ENCODE data around the gene LIPG.
"Not testable (repeated sequence)": the region's sequence is repeated elsewhere in the genome, so short reads cannot be mapped to it uniquely, and the experiment has no call there.

Gene LIPG

DNA sequence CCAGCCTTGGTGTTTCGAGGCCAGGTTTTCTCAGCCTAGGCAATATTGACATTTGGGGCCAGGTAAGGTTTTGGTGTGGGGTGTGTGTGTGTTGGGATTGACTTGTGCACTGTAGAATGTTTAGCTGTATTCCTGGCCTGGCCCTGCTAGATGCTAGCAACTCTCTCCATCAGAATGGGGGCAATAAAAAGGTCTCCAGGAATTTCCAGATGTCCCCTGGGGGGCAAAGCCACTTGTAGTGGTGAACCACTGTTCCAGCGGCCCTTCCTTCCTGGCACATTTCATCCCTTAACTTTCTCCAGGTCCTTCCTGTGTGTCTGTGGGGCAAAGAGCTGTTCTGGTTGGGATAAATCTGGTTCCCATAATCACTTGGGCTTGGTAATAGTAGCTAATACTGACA is 12.0 kb downstream of the LIPG start:
- no peak for DNase-seq (ENCODE audit: low read depth)

- DNase-seq (ENCODE audit: low read depth): not testable (repeated sequence)
These were observed 17.2 kb downstream of the LIPG start for GRCh38 chr18:49579041-49579440.

- DNase-seq (ENCODE audit: low read depth): not testable (repeated sequence)
These were observed 17.7 kb downstream of the LIPG start for GRCh38 chr18:49579583-49579982.

DNA sequence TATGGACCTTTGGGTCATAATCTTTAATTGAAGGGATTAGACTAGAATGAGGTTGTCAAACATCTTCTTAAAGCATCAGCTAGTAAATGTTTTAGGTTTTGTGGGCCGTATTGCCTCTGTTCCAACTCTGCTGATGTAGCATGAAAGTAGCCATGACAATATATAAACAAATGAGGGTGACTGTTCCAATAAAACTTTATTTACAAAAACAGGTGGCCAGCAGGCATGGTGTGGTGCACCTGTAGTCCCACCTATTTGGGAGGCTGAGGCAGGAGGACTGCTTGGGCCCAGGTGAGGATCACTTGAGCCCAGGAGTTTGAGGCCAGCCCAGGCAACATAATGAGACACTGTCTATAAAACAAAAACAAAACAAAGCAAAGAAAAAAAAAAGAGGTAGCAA is 18.4 kb downstream of the LIPG start:
- DNase-seq (ENCODE audit: low read depth): no peak

- no peak for DNase-seq (ENCODE audit: low read depth)
These were observed 19.5 kb downstream of the LIPG start for GRCh38 chr18:49581371-49581770.

GRCh38 chr18:49582579-49582978 is 20.7 kb downstream of the LIPG start:
- peak; percentile 20 for DNase-seq (ENCODE audit: low read depth)

DNA sequence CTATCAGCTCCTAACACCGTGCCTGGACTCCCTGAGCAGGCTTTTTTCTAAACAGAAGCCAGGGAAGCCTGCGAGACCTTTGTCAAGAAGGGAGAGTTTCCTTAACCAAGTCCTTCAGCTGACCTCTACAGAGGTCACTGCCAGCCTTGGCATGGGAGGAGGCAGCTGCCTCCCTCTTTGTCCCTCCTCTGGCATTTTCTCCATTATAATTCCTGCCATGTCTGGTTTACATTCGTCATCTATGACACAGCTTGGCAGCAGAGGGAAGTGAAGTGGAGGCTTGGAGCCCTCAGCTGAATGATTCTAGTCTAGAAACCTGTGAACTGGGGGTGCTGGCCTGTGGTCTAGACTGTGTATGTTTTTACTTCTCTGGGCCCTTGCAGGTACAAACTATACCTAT is 22.5 kb downstream of the LIPG start:
- no peak for DNase-seq (ENCODE audit: low read depth)

- DNase-seq (ENCODE audit: low read depth): not testable (repeated sequence)
These were observed 23.1 kb downstream of the LIPG start for GRCh38 chr18:49584951-49585350.

GRCh38 chr18:49585781-49586663 is 24.2 kb downstream of the LIPG start:
- DNase-seq (ENCODE audit: low read depth): no peak

DNA sequence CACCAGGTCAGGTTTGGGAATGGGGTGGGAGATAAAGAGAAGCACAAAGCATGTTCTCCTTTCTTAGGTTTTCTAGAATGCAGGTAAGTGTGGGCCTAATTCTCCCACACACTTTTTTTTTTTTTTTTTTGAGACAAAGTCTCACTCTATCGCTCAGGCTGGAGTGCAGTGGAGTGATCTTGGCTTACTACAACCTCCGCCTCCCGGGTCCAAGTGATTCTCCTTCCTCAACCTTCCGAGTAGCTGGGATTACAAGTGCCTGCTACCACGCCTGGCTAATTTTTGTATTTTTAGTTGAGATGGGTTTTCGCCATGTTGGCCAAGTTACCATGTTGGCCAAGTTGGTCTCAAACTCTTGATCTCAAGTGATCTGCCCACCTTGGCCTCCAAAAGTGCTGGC is 26.3 kb downstream of the LIPG start:
- DNase-seq (ENCODE audit: low read depth): no peak

DNA sequence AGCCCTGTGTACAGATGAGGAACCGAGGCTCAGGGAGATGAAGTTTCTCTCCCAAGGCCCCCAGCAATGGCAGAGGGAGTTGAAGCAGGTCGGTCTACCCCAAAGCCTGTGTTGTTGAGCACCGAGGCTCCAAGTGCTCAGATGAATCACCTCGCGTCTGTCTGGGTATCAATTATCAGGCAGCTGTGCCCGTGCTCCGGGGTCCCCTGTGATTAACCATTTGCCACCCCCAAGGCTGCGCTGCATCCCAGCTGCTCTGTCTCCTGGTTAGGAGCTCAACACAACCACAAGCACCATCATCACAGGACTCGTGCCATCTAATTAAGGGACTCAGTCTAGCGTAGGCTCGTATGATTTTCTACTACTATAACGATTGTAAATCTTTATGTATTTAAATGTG is 27.1 kb downstream of the LIPG start:
- DNase-seq (ENCODE audit: low read depth): no peak

- DNase-seq (ENCODE audit: low read depth): no peak
These were observed 28.8 kb downstream of the LIPG start for GRCh38 chr18:49590608-49591007.

GRCh38 chr18:49591271-49591670 is 29.4 kb downstream of the LIPG start:
- no peak for DNase-seq (ENCODE audit: low read depth)

DNA sequence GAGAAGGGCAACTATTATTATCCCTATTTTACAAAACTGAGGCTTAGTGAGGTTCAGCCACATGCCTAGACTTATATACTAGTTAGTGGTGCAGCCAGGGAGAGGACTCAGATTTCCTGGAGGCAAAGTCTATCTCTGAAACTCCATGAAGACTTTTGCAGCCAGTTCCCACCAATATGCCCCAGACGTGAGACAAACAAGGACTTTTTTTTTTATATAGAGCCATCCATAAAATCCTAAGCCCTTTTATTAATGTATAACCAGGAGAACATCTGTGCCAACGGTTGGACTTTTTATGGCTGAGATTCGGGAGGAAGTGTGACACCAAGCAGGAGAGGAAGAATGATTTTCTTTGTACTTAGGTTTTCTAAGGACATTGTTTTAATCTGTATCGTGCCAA is 29.9 kb downstream of the LIPG start:
- no peak for DNase-seq (ENCODE audit: low read depth)

GRCh38 chr18:49596687-49597086 is 34.8 kb downstream of the LIPG start:
- DNase-seq (ENCODE audit: low read depth): no peak

DNA sequence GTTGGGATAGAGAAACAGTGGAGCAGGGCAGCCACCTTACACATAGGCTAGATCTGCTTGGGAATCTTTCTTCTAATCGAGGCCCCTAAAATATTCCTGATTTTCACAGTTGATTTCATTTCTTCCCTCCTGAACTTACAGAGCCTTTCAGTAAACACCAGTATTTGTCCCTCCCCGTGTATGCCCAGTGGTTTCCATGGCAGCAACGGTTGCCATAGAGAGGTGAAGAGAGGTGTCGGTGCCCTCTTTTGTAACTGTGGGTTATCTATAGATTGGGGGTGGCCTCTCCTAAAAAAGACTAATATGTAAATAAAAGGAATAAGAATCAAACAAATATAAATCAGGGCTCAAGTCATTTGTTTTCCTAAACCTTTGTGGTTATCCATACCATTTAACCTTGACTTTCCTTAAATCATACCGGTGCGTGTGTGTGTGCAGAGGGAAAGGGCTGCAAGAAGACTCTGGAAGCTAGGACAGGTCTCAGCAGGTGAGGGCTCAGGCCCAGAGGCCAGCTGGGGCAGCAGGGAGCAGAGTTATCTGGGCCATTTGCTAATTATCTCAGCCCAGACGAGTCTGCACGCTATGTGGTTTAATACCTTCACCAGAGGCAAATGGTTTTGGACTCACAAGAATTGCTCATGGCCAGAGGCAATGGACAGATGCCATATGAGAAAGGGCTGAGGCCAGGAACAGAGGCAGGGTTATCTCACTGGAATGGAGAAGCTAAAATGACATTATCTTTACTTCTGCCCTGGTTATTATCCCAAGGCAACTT is 35.5 kb downstream of the LIPG start:
- no peak for DNase-seq (ENCODE audit: low read depth)

DNA sequence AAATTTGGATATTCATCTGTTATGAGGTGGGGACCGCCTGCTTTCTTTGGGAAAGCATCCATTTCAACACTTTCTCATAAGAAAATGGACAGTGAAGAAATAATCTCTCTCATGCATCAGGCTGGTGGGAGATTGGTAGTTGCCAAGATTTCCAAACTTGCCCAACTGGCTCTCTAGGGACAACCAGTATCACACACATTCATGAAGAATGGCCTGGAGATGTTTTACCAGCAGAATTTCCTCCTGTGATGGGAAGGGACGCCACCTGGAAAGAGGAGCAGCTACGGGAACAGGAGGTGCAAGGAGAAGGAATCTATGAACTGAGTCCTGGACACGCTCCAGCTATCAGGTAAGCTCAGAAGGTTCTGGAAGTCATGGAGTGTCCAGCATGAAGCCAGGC is 39.4 kb downstream of the LIPG start:
- no peak for DNase-seq (ENCODE audit: low read depth)

DNA sequence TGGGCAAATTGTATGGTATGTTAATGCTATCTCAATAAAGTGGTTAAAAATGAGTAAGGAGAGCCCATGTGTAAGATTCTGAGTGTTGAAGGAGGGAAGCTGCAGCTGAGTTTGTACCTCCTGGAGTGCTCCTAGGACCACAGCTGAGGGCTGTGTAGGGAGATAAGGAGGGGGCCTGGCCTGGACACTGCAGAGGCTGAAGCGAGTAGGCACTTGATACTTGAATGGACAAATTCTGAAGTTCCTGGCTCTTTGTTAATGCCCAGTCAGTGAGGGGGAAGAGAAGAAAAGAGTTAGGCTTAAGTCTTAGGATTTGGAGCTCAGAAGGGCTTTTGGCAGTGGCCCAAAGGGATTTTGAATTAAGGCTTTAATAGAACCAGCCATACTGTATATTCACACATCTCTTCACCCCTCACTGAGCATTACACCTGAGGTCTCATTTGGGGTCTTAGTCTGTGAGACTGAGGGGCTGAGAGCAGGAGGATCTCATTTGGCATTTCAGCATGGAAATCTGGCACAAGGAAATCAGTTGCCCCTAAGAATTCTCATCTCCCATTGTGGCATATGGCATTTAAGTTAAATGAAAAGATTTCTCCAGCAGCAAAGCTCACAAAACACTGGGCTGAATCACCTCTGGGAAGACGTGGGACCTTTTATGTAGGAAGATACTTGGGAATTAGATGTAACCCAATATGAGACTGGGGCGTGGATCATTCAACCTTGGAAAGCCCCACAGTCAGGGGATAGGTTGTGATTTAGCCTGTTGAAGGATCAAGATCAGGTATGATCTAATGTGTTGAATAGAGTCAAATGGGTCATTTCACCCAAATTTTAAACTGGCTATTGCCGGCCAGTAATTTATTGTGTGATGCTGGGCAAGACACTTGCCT is 46.8 kb downstream of the LIPG start:
- DNase-seq (ENCODE audit: low read depth): no peak

DNA sequence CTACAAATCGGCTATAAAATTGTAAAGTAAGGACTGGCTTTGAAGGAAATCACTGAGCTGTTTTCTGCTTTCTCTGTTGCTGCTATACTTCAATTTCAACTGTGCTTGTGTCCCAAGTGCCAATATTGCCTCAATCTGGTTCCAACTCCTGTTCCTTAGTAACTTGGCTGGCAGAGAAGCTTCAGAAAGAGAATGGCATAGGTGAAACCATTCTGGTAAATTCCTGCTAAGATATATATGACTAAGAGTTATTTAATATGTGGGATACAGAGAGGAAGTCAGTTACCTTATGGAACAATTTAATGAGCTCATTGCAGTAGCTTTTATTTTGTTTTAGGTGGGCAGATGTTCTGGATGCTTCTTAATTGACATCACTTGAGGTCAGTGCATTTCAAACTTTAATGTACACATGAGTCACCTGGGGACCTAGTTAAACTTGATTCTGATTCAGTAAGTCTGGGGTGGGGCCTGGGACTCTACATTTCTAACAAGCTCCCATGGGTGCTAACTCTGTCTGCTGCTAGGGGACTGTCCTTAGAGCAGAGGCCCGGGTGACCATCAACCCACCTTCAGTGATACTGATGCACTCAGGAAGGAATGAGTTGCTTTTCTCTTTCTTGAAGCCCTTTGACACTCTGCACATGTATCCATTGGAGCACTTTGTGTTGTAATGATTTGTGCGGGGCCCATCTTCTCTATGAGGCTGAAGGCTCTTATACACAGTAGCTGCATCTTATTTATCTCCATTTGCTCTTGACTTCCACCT is 47.6 kb downstream of the LIPG start:
- DNase-seq (ENCODE audit: low read depth): no peak

GRCh38 chr18:49610022-49610445 is 48.2 kb downstream of the LIPG start:
- no peak for DNase-seq (ENCODE audit: low read depth)

DNA sequence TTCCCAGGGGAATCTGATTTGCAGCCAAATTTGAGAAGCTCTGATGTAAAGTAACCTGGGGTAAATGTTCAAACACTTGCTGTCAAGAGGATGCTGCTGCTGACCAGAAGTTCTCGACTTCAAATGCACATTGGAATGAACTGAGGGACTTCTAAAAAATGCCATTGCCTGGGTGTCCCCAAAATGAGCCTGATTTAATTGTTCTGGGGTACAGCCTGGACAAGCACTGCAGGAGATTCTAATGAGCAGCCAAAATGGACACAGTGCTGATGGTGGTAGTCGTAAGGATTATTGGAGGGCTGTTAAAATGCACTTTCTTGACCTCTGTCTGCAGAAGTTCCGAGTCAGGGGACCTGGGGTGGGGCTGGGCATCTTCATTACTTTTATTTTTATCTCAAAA is 49.5 kb downstream of the LIPG start:
- no peak for DNase-seq (ENCODE audit: low read depth)
